Kidney (tissue), 14 donors: ENCODE data around the gene HPSE2. TPM values are rescaled to one million over a fixed set of nuclear protein-coding genes. Genes with fewer than 3 reads are reported as not detected.

Source experiments
- DNase-seq, 5 donors: peaks; one replicate each; pipeline ENCODE4 v3.0.0-alpha.2; 2013 to 2020
- FAIRE-seq: peaks from 2 replicates; lab custom pipeline; 2012; peaks lifted over from hg19 to GRCh38; lab: Jason Lieb, UNC
- H3K27ac ChIP-seq, 2 donors: one replicate each; pipeline ENCODE4 v1.7.0; 2013; ENCODE audit warnings: low read depth in 2 of 2, low read length in 2 of 2, inconsistent platforms in 1 of 2
- H3K27me3 ChIP-seq: one replicate; pipeline ENCODE4 v1.7.1; 2013; ENCODE audit warnings: low read length, inconsistent platforms; ENCODE audit not compliant: control insufficient read depth, insufficient read depth
- H3K36me3 ChIP-seq, 3 donors: one replicate each; pipeline versions ENCODE4 v1.7.0 to v1.7.1; 2013; ENCODE audit warnings: low read length in 3 of 3, control low read depth in 1 of 3, inconsistent platforms in 1 of 3; ENCODE audit not compliant: insufficient read depth in 3 of 3, control insufficient read depth in 2 of 3
- H3K4me1 ChIP-seq, 3 donors: one replicate each; pipeline versions ENCODE4 v1.7.0 to v1.7.1; 2013; ENCODE audit warnings: low read length in 3 of 3, inconsistent platforms in 1 of 3, low read depth in 1 of 3; ENCODE audit not compliant: control insufficient read depth in 2 of 3, insufficient read depth in 2 of 3
- H3K4me3 ChIP-seq, 3 donors: one replicate each; pipeline versions ENCODE4 v1.7.0 to v1.8.1; 2013; ENCODE audit warnings: low read length in 3 of 3, control low read depth in 1 of 3, inconsistent platforms in 1 of 3
- H3K9ac ChIP-seq, 3 donors: one replicate each; pipeline versions ENCODE4 v1.7.0 to v1.7.1; 2013; ENCODE audit warnings: low read length in 3 of 3, control low read depth in 1 of 3, inconsistent platforms in 1 of 3
- H3K9me3 ChIP-seq, 3 donors: one replicate each; pipeline versions ENCODE4 v1.7.0 to v1.7.1; 2013; ENCODE audit warnings: low read length in 3 of 3, control low read depth in 1 of 3, inconsistent platforms in 1 of 3; ENCODE audit not compliant: control insufficient read depth in 2 of 3, insufficient read depth in 1 of 3
- intact Hi-C: fragments of 100-400 bp; cut with DNase I; formaldehyde crosslinking; loops from one replicate; pipeline ENCODE4 v1.11.1; 2022
- polyA plus RNA-seq: library from polyadenylated mRNA; stranded (reverse); fragments of 350-450 nt; fragmentation: Illumina TruSeq; extraction: RNeasy Lipid Tissue Mini Kit (QIAGEN cat#74804); gene quantifications from one replicate; pipeline ENCODE4 v1.2.3, GENCODE V29; 2014; ENCODE audit warnings: low read depth, low replicate concordance; ENCODE audit not compliant: insufficient read depth
- total RNA-seq: library from RNA; stranded (reverse); fragmentation: NEBNext Ultra II Directional; extraction: Animal tissue kit (Norgen Biotek cat#: 25700); gene quantifications from one replicate; pipeline ENCODE4 v1.2.1, GENCODE V29; 2021
- TF ChIP-seq, protein P1 (sequence below): IDR thresholded peaks from 3 replicates; pipeline ENCODE4 v1.5.1; 2012; ENCODE audit warnings: mild to moderate bottlenecking, moderate library complexity, borderline replicate concordance; ENCODE audit not compliant: insufficient read depth; ENCODE audit errors: extremely low read depth
- donor health status: control.
- donor health status: control.
- donor health status: control.
- donor health status: control.
- donor health status: control.
- donor health status: DM: yes; HTN: yes; CAD: no.
- donor health status: Normal renal cell carcinoma (clear cell type).

The HPSE2 gene
- total and polyA plus RNA-seq, 2 donors from 2014 or later, result 1.4 to 3.0 TPM

DNA sequence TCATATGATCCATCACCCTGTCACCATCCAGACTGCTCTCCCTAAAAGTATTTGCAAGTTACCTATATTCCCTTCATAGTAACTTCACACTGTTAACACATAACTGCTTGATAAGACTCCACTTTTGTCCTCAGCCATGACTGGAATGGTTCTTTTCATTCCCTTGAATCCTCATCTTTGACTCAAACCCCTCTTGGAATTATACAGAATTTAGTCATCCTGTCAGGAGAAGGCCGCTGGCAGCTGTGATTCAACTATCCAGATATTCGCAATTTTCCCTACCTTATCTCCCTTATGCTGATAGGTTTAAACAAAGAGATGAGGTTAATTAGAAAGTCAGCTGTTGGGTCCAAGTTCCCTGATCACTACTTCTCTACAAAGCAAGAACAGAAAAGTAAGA lies 646.0 kb downstream of the HPSE2 start:
- Histone ChIP-seq H3K27me3 (no peaks in the 10 kb centered on the region), H3K4me3 (no peak overlapping the region), H3K27ac (no peak overlapping the region), H3K4me1 (peaks cover 0 to 5% (median 3%) of the 10 kb centered on the region in 3 donors), H3K36me3 (no peaks in the 10 kb centered on the region), H3K9me3 (no peaks in the 10 kb centered on the region), H3K9ac (no peak overlapping the region)
- FAIRE-seq (no peak), DNase-seq (no peak)
- intact Hi-C loops, result no loop called here
- TF ChIP-seq, protein P1, sequence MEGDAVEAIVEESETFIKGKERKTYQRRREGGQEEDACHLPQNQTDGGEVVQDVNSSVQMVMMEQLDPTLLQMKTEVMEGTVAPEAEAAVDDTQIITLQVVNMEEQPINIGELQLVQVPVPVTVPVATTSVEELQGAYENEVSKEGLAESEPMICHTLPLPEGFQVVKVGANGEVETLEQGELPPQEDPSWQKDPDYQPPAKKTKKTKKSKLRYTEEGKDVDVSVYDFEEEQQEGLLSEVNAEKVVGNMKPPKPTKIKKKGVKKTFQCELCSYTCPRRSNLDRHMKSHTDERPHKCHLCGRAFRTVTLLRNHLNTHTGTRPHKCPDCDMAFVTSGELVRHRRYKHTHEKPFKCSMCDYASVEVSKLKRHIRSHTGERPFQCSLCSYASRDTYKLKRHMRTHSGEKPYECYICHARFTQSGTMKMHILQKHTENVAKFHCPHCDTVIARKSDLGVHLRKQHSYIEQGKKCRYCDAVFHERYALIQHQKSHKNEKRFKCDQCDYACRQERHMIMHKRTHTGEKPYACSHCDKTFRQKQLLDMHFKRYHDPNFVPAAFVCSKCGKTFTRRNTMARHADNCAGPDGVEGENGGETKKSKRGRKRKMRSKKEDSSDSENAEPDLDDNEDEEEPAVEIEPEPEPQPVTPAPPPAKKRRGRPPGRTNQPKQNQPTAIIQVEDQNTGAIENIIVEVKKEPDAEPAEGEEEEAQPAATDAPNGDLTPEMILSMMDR, result no peak

DNA sequence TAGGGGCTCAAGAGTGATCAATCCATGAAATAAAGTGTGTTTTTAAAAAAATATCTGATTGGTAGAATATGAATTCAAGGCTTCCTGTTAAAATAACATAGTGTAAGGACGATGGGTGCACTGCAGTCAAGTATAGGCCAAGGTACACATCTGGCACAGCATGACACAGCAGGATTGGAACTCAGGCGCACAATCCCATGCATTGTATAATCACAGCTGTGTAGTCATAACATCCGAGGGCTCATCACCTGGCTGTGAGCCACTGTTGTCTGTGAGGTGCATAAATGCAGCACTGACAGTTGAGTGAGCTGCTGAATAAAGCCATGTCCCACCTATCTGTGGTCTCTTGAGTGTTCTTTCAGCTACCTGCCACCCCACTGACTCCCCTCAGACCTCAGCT lies 646.6 kb downstream of the HPSE2 start:
- intact Hi-C loops, result no loop called here
- Histone ChIP-seq H3K9ac (no peak overlapping the region), H3K4me1 (peaks cover 0 to 5% (median 3%) of the 10 kb centered on the region in 3 donors), H3K36me3 (no peaks in the 10 kb centered on the region), H3K9me3 (no peaks in the 10 kb centered on the region), H3K27ac (no peak overlapping the region), H3K27me3 (no peaks in the 10 kb centered on the region), H3K4me3 (no peak overlapping the region)
- TF ChIP-seq, protein P1, result no peak
- FAIRE-seq (no peak), DNase-seq (no peak)

DNA sequence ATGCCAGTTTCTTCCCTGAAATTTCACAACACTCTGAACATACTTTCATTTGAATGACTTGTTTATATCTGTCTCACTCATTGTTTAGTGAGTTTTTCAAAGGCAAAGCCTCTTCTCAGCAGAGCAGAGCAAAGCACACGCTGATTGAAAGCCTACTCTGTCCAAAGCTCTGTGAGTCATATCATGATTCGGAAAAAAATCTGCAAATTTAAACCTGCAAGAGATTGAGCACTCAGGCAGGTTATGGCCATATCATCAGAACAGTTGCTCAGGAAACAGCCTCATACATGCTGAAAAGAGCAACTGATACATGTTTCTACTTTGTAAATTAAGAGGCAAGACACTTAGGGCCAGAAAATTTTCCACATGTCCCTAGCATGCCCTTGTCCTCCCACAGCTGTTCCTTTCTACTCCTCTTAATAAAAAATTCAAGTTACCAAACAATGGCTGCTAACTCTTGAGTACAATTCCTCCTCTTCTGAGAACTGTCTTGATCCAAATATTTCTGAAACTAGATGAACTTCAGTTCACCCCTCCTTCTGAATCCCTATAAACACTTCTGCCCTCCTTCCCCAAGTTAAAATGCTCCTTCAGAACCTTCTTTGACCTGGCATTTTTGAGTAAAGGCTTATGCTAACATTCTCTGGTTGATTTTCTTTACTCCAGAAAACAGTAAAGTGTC lies 648.4 kb downstream of the HPSE2 start:
- Histone ChIP-seq H3K36me3 (no peaks in the 10 kb centered on the region), H3K9me3 (no peaks in the 10 kb centered on the region), H3K27me3 (no peaks in the 10 kb centered on the region), H3K4me3 (no peak overlapping the region), H3K9ac (no peak overlapping the region), H3K27ac (no peak overlapping the region), H3K4me1 (peaks cover 0 to 5% (median 3%) of the 10 kb centered on the region in 3 donors)
- peak in 2 of 5 donors; percentile 54 to 79 for DNase-seq
- FAIRE-seq, result no peak
- intact Hi-C loops, result no loop called here
- TF ChIP-seq, protein P1, result no peak
